Activated naive CD8-positive, alpha-beta T cell (primary cell): ENCODE data around the gene ARMC6.
"Not testable (repeated sequence)": the region's sequence is repeated elsewhere in the genome, so short reads cannot be mapped to it uniquely, and the experiment has no call there.

Experiments
- H3K27ac Mint-ChIP-seq: one replicate; pipeline ENCODE4 v1.8.0; 2021; ENCODE audit warnings: mixed read lengths
- H3K27me3 Mint-ChIP-seq: one replicate; pipeline ENCODE4 v1.8.0; 2021; ENCODE audit warnings: mixed read lengths
- H3K36me3 Mint-ChIP-seq: one replicate; pipeline ENCODE4 v1.8.0; 2021; ENCODE audit warnings: mixed read lengths
- H3K4me1 Mint-ChIP-seq: one replicate; pipeline ENCODE4 v1.8.0; 2021; ENCODE audit warnings: low read depth, mixed read lengths
- H3K4me3 Mint-ChIP-seq: one replicate; pipeline ENCODE4 v1.8.0; 2021; ENCODE audit warnings: mild to moderate bottlenecking, mixed read lengths
- H3K9me3 Mint-ChIP-seq: one replicate; pipeline ENCODE4 v1.8.0; 2021; ENCODE audit warnings: low read depth, mixed read lengths

ARMC6 gene

GRCh38 chr19:19098084-19098702 lies 64.8 kb downstream of the ARMC6 start:
- H3K4me3 Mint-ChIP-seq = no peak overlapping the region
- no peaks in the 10 kb centered on the region for H3K4me1 Mint-ChIP-seq
- no peak overlapping the region for H3K27ac Mint-ChIP-seq
- no peaks in the 10 kb centered on the region for H3K36me3 Mint-ChIP-seq
- H3K9me3 Mint-ChIP-seq = no peaks in the 10 kb centered on the region
- H3K27me3 Mint-ChIP-seq = no peaks in the 10 kb centered on the region

- no peaks in the 10 kb centered on the region for H3K36me3 Mint-ChIP-seq
- no peaks in the 10 kb centered on the region for H3K9me3 Mint-ChIP-seq
Observed at GRCh38 chr19:19098703-19099632, 65.6 kb downstream of the ARMC6 start.

GRCh38 chr19:19101540-19101939 lies 68.1 kb downstream of the ARMC6 start:
- Mint-ChIP-seq H3K9me3 (no peaks in the 10 kb centered on the region), H3K36me3 (no peaks in the 10 kb centered on the region), H3K4me3 (no peak overlapping the region), H3K27me3 (no peaks in the 10 kb centered on the region), H3K4me1 (no peaks in the 10 kb centered on the region), H3K27ac (no peak overlapping the region)

More at GRCh38 chr19:19098703-19099632, 65.6 kb downstream of the ARMC6 start:
- no peaks in the 10 kb centered on the region for H3K27me3 Mint-ChIP-seq
- H3K4me1 Mint-ChIP-seq = no peaks in the 10 kb centered on the region
- H3K27ac Mint-ChIP-seq = no peak overlapping the region
- no peak overlapping the region for H3K4me3 Mint-ChIP-seq

GRCh38 chr19:19102566-19102965 lies 69.2 kb downstream of the ARMC6 start:
- not testable (repeated sequence) for H3K27me3 Mint-ChIP-seq

GRCh38 chr19:19103167-19103566 lies 69.8 kb downstream of the ARMC6 start:
- H3K27me3 Mint-ChIP-seq = no peaks in the 10 kb centered on the region

More at GRCh38 chr19:19102566-19102965, 69.2 kb downstream of the ARMC6 start:
- H3K36me3 Mint-ChIP-seq, H3K27ac Mint-ChIP-seq, H3K9me3 Mint-ChIP-seq, H3K4me3 Mint-ChIP-seq, H3K4me1 Mint-ChIP-seq: not testable (repeated sequence)

GRCh38 chr19:19105365-19106055 lies 72.1 kb downstream of the ARMC6 start:
- Mint-ChIP-seq H3K27me3 (no peaks in the 10 kb centered on the region), H3K36me3 (no peaks in the 10 kb centered on the region), H3K27ac (no peak overlapping the region), H3K4me3 (no peak overlapping the region), H3K4me1 (peaks cover 2% of the 10 kb centered on the region), H3K9me3 (no peaks in the 10 kb centered on the region)

More at GRCh38 chr19:19103167-19103566, 69.8 kb downstream of the ARMC6 start:
- Mint-ChIP-seq H3K4me1 (no peaks in the 10 kb centered on the region), H3K9me3 (no peaks in the 10 kb centered on the region), H3K27ac (no peak overlapping the region), H3K4me3 (no peak overlapping the region), H3K36me3 (no peaks in the 10 kb centered on the region)

- H3K9me3 Mint-ChIP-seq = no peaks in the 10 kb centered on the region
- no peak overlapping the region for H3K4me3 Mint-ChIP-seq
- no peaks in the 10 kb centered on the region for H3K27me3 Mint-ChIP-seq
- peaks cover 2% of the 10 kb centered on the region for H3K4me1 Mint-ChIP-seq
- H3K27ac Mint-ChIP-seq = no peak overlapping the region
- H3K36me3 Mint-ChIP-seq = no peaks in the 10 kb centered on the region
Observed at GRCh38 chr19:19106056-19106551, 72.7 kb downstream of the ARMC6 start.

- not testable (repeated sequence) for H3K9me3 Mint-ChIP-seq, H3K4me3 Mint-ChIP-seq, H3K4me1 Mint-ChIP-seq
Observed at GRCh38 chr19:19106938-19107337, 73.5 kb downstream of the ARMC6 start.

GRCh38 chr19:19107654-19108053 lies 74.3 kb downstream of the ARMC6 start:
- Mint-ChIP-seq H3K4me1 (peaks cover 5% of the 10 kb centered on the region), H3K9me3 (no peaks in the 10 kb centered on the region), H3K36me3 (no peaks in the 10 kb centered on the region), H3K27ac (no peak overlapping the region), H3K4me3 (no peak overlapping the region), H3K27me3 (no peaks in the 10 kb centered on the region)

More at GRCh38 chr19:19106938-19107337, 73.5 kb downstream of the ARMC6 start:
- not testable (repeated sequence) for H3K27me3 Mint-ChIP-seq, H3K36me3 Mint-ChIP-seq, H3K27ac Mint-ChIP-seq
